GM23248 (cell line): ENCODE measurements around the gene TARS1.

Experiments used
- EZH2 ChIP-seq: fragments of 200-600 bp; sonication (generic); IDR thresholded peaks from 2 replicates; pipeline ENCODE4 v1.6.1; 2018; ENCODE audit warnings: antibody characterized with exemption, mild to moderate bottlenecking; ENCODE audit not compliant: insufficient read depth, poor library complexity, severe bottlenecking
- EZH2phosphoT487 ChIP-seq: fragments of 200-600 bp; sonication (generic); IDR thresholded peaks from 2 replicates; pipeline ENCODE4 v1.6.1; 2018; ENCODE audit warnings: antibody characterized with exemption, moderate library complexity, mild to moderate bottlenecking, low read depth; ENCODE audit not compliant: insufficient read depth

GRCh38 chr5:33448118-33448517 is 7.4 kb downstream of the TARS1 start:
- TF ChIP-seq EZH2 (no peak), EZH2phosphoT487 (no peak)
